PFSK-1 (cell line): Measurements from ENCODE around the gene HPDL.

Experiments
- POLR2AphosphoS5 ChIP-seq: IDR thresholded peaks from 2 replicates; pipeline ENCODE4 v1.6.1; 2012; ENCODE audit warnings: low read depth, mild to moderate bottlenecking, control low read depth, low read length, moderate library complexity
- REST ChIP-seq, 2 experiments: IDR thresholded peaks; 2 replicates each; pipeline versions ENCODE4 v1.6.1 to v1.8.0; 2011 to 2012; ENCODE audit warnings: low read depth in 2 of 2, low read length in 2 of 2, control low read depth in 1 of 2, inconsistent platforms in 1 of 2, mild to moderate bottlenecking in 1 of 2, moderate library complexity in 1 of 2; ENCODE audit not compliant: insufficient read depth in 1 of 2
- SIN3A ChIP-seq: IDR thresholded peaks from 2 replicates; pipeline ENCODE4 v1.6.1; 2012; ENCODE audit warnings: mild to moderate bottlenecking, low read length, moderate library complexity, borderline replicate concordance; ENCODE audit not compliant: insufficient read depth
- TAF1 ChIP-seq: IDR thresholded peaks from 2 replicates; pipeline ENCODE4 v1.6.1; 2012; ENCODE audit warnings: low read length, control low read depth, borderline replicate concordance; ENCODE audit not compliant: insufficient read depth

- TF ChIP-seq POLR2AphosphoS5 (no peak), TAF1 (no peak), REST (IDR thresholded peaks at IDR 0.05; ENCODE audit: insufficient read depth in 1 of 2, low read depth in 2 of 2, low read length in 2 of 2) (no peak), SIN3A (no peak)
Observed at GRCh38 chr1:45328680-45329079, 2.0 kb downstream of the HPDL start.
